Heart left ventricle (tissue), 13 donors: ENCODE measurements around the gene LSG1.

ENCODE experiments used
- CTCF ChIP-seq, 12 donors: fragments of 200-600 bp; sonication (generic) in 4 of 12; IDR thresholded peaks; one replicate each; pipeline versions ENCODE4 v1.5.0 to v1.8.0; 2018 to 2022; ENCODE audit warnings: antibody characterized with exemption in 12 of 12, mild to moderate bottlenecking in 5 of 12
- POLR2A ChIP-seq, 2 donors: fragments of 450-650 bp; IDR thresholded peaks; one replicate each; pipeline ENCODE4 v1.6.1; 2017; ENCODE audit warnings: antibody characterized with exemption in 2 of 2, mild to moderate bottlenecking in 2 of 2, moderate library complexity in 2 of 2
- donor health status: ischemic (EF 13 %, LVEDD 7.1; RV severe dilation, severe dysfunction).
- donor health status: DM: no; HTN: yes; CAD: no.
- donor health status: DM: no; HTN: no; CAD: no.
- donor health status: ischemic (EF 25% LVEDD 6.9; RV normal size, moderate dysfunction).
- donor health status: ischemic (EF 25% LVEDD 5.7; RV mildly dilated, moderate dysfunction).
- donor health status: ischemic (EF 35%, LVEDD 5.7; RV mildly dilated, moderate dysfunction).
- donor health status: nonischemic (EF 11% LVEDD 7.7; RV severe dilation, severe dysfunction).
- donor health status: DM: yes; HTN: yes; CAD: no.
- donor health status: PGD.
- donor health status: ischemic (EF 29% LVEDD 5.4; RV normal size, mild dysfunction).
- donor health status: nonischemic (EF 23%, LVEDD 6.1; RV moderate dilation, normal function).

- no peak for TF ChIP-seq POLR2A (IDR thresholded peaks at IDR 0.05)
- TF ChIP-seq CTCF (IDR thresholded peaks at IDR 0.05): no peak
Measured at GRCh38 chr3:194705227-194705626, 33.2 kb upstream of the LSG1 start.
